GM15510 (cell line): Measurements from ENCODE around the gene FAM72D.
"Not testable (repeated sequence)": the region's sequence is repeated elsewhere in the genome, so short reads cannot be mapped to it uniquely, and the experiment has no call there.

Experiments used
- POLR2A ChIP-seq: IDR thresholded peaks from 3 replicates; pipeline ENCODE4 v1.6.1; 2011; ENCODE audit warnings: borderline replicate concordance; ENCODE audit not compliant: insufficient read length; ENCODE audit errors: extremely low read depth

The FAM72D gene

GRCh38 chr1:145095284-145096057 lies at the start of gene FAM72D, which contains the start of gene SRGAP2B:
Gene FAM72D (plus strand): TSS chr1:145095974. CDS start chr1:145096848, 874 bp downstream.
Gene SRGAP2B (minus strand): TSS chr1:145095328. CDS start chr1:145092901, 2,427 bp downstream.
- TF ChIP-seq POLR2A: not testable (repeated sequence)
